Right renal cortex interstitium (tissue), 3 donors: Measurements from ENCODE around the gene DEFB132. TPM values are rescaled to one million over a fixed set of nuclear protein-coding genes. Genes with fewer than 3 reads are reported as not detected.
A peak's percentile ranks its signal among the peaks of the same experiment; 100 is the strongest.
"Not testable (repeated sequence)": the region's sequence is repeated elsewhere in the genome, so short reads cannot be mapped to it uniquely, and the experiment has no call there.

Source experiments
- DNase-seq, 3 donors: peaks; one replicate each; pipeline ENCODE4 v3.0.0-alpha.2; 2013; ENCODE audit warnings: low read depth in 3 of 3, low spot score in 2 of 3
- polyA plus RNA-seq, 3 donors: library from polyadenylated mRNA; unstranded; fragments of 120-200 nt; gene quantifications; one replicate each; pipeline ENCODE4 v1.2.1, GENCODE V29; 2013; ENCODE audit not compliant: insufficient read length in 3 of 3

Gene DEFB132, protein sequence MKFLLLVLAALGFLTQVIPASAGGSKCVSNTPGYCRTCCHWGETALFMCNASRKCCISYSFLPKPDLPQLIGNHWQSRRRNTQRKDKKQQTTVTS
- not detected for polyA plus RNA-seq

DNA sequence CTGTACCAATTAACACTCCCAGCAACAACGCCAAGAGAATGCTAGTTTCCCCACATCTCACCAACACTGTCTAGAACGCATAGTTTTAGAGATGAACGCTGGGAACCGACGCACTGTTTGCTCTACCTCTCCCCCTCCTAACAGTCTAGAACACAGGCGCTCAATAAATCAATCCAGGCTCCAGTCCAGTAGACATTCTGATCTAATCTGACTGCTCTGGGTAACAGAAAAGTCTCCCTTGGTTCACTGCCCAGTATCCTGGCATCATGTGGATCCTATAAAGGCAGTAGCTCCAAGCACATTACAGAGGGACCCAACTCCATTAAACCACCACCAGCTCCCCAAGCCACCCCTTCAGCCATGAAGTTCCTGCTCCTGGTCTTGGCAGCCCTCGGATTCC is at the start of gene DEFB132:
Gene DEFB132, plus strand, starts transcription at position 306 of the 400 bp plus-strand sequence. Its CDS starts 55 bp downstream, at position 361.
- DNase-seq = no peak

DNA sequence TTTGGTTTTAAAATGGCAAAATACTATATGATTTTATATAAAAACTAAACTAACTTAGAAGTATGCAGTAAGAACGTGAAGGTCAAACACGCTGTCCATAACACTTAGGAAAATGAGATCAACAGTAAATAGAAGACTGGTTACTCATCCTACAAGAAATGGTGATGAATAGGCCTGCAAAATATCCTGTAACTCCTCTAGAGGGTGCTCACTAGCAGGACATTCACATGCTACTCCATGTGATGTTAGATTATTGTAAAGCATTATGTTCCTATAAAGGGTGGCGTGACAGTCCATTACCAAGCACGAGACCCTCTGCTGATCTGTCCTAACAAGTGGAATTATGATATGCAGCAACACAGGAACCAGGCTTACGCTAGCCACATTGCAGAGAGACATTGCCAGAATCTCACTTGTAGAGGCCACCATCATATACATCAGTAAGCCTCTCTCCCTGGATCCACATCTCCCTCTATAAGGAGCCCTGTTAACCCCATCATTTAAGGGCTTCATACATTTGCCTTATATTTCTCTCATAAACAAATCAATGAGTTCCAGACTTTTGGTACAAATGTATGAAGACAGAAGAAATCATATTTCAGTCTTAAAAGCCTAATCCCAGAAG is 48.5 kb upstream of the DEFB132 start:
- peak in 1 of 3 donors; percentile 3 for DNase-seq

DNA sequence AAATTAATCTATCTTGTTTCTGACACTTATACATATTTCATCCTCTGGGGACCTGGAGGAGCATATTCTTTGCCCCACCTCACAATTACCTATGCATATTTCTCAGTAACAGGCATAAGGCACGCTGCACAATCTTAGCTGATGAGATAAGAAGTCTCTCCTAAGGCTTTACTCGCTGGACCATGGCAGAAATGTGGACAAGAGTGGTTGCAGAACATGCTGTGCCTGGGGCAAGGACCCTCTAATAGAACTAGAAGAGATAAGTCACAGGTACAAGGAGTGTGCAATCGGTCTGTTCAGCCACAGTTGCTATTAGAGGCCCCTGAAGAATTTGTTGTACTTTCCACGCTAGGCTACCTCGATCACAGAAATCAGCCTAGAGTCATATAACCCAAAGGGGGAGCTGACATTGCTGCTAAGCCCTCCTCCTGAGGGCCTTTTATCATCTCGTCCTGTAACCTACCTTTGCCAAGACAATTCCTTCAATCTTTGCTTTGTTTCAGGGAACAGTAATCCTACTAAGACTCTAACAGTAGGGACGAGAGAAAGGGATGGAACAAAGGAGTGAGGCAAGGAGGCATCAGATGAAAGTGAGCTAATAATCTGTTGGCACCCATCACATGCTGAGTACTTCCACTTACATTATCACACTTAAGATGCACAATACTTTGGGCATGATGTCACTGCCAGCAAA is 46.6 kb upstream of the DEFB132 start:
- DNase-seq = no peak

DNA sequence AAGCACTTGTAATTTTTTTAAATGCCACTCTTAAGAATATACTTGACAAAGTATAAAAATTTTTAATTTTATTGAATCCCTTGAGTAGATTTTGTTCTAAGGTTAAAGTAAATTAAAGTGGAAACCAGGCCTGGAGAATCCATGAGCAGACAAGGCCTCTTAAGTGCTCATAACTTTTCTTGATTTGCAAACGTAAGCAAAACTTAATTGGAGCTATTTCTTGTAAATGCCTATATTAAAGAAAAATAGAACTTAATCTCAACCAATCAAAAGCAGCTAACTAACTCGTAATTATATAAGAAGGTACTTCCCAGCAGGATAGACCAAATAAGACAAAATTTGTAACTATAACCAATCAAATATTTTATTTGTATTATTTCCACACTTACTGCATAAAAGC is 43.1 kb upstream of the DEFB132 start:
- no peak for DNase-seq

DNA sequence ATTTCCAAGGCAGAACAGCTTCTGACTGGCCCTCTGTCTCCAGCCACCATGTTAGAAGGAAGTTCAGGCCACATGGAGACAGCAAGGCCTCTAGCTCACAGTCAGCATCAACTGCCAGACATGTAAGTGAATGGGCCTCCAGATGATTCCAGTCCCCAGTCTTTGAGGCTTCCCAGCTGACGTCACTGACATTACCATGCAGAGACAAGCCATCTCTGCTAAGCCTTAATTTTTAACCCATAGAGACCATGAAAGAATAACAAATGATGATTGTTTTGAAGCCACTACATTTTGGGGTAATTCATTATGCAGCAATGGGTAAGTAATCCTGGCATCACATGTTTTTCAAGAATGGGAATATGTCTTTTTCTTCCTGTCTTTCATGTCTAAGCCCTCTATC is 41.7 kb upstream of the DEFB132 start:
- no peak for DNase-seq

DNA sequence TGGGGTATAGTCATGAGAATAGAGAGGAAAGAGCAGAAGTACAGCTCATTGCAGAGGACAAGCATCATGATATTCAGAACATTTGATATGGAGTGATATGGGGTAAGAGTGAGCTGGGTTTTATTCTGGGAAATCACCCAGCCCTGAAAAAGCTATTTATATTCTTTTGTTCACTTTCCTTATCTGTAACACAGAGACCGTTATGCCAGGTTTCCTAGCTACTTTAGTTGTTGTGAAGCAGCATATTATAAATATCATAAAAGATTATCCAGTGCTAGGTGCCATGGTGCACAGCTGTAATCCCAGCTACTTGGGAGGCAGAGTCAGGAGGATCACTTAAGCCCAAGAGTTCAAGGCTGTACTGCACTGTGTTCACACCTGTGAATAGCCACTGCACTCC is 40.3 kb upstream of the DEFB132 start:
- DNase-seq = no peak

DNA sequence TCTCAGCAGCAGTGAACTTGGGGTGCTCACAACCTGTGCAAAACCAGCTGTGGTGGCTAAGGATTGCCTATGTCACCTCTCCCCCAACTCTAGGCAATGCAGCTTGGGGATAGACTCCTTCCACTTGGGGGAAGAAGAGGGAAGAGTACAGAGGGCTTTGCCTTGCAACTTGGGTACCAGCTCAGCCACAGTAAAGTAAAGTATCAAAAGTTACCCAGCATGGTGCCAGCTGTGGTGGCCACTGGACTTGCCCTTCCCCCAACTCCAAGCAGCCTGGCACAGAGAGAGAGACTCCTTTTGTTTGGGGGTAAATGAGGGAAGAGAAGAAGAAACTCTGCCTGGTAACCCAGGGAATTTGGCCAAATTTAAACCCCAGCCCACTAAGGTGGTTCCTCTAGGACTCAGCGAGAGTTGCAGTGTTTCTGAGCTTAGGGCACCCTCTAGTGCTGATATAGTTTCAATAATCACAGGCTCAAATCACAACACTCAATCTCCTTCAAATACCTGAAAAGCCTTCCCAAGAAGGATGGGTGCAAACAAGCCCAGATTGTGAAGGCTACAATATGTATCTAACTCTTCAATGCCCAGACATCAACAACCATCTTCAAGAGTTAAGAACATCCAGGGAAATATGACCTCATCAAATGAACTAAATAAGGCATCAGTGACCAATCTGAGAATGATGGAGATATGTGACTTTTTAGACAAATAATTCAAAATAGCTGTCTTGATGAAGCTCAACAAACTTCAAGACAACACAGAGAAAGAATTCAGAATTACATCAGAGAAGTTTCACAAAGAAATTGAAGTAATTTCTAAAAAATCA is 38.0 kb upstream of the DEFB132 start:
- DNase-seq = no peak

DNA sequence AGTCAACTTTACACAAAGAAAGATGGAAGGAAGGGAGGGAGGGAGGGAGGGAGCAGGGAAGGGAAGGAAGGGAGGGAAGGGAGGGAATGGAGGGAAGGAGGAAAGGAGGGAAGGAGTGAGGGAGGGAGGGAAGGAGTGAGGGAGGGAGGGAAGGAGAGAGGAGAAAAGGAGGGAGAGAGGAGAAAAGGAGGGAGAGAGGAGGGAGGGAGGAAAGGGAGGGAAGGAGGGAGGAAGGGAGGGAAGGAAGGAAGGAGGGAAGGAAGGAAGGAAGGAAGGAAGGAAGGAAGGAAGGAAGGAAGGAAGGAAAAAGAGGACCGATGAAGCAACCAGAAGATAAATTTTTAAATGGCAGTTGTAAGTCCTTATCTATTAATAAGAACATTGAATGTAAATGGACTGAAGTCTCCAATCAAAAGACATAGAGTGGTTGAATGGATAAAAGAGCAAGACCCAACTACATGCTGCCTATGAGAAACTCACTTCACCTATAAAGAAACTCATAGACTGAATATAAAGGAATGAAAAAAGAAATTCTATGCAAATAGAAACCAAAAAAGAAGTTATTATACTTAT is 36.2 kb upstream of the DEFB132 start:
- DNase-seq = no peak

DNA sequence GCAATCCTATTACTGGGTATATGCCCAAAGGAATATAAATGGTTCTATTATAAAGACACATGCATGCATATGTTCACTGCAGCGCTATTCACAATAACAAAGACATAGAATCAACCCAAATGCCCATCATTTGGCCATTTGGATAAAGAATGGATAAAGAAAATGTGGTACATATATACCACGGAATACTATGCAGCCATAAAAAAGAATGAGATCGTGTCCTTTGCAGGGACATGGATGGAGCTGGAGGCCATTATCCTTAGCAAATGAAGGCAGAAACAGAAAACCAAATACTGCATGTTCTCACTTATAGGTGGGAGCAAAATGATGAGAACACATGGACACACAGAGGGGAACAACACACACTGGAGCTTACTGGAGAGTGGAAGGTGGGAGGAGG is 31.6 kb upstream of the DEFB132 start:
- not testable (repeated sequence) for DNase-seq

DNA sequence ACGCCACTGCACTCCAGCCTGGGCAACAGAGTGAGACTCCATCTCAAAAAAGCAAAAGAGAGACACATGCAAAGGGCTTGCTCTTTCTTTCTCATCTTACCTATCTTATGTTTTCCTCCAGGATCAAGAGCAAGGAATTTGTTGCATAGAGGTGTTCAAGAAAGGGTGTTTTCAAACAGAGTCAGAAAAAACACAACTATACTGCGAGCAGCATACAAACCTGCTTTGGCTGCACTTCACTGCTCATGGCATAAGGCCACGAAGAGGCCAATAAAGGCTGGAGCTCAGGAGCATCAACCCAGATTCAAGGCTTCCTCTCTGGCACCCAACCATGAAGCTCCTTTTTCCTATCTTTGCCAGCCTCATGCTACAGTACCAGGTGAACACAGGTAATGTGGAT is 30.6 kb upstream of the DEFB132 start, which contains the start of gene DEFB129:
Gene DEFB129, plus strand, starts transcription at position 301 of the 400 bp plus-strand sequence. Its CDS starts 31 bp downstream, at position 332.
- DNase-seq = no peak

DNA sequence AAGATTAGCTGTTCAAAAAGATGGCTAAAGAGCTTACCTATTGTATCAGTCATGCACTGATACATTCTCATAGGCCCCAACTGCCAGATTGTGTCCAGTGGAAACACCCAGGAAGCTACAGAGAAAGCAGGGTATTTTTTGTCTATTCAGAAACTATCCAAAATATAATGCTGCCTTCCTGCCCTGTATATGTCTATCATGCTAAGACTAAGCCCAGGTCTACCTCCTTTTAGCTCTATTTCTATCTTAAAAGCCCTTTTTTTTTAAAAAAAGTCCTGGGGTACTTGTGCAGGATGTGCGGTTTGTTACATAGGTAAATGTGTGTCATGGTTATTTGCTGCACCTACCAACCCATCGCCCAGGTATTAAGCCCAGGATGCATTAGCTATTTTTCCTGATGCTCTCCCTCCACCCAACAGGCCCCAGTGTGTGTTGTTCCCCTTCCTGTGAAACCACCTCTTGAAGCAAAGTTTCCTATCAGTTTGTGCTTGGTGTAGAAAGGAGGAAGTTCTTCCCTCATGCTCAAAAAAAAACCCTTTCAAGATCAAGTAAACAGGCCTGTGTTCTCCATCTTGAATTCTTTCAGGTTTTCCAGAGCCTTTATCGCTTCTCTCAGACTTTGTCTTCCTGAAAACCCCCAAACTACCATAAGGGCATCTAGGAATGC is 30.0 kb upstream of the DEFB132 start:
- no peak for DNase-seq

DNA sequence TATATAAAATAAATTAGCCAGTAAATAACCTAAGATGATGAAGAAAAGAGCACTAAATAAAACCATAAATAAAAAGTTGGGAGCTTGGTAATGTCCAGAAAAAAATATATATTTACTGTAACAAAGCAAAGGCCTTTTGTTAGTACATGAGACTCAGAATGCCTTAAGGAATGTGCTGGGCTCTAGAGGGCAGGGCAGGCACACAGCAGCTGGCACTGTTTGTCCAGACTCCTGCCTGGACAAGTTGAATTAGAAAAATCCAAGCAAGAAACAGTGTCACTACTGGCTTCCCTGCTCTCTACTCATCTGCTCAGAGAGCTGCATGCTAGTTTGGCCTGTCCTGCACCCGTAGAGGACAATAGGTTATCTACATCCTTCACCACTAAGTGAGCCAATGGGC is 21.6 kb upstream of the DEFB132 start:
- no peak for DNase-seq

DNA sequence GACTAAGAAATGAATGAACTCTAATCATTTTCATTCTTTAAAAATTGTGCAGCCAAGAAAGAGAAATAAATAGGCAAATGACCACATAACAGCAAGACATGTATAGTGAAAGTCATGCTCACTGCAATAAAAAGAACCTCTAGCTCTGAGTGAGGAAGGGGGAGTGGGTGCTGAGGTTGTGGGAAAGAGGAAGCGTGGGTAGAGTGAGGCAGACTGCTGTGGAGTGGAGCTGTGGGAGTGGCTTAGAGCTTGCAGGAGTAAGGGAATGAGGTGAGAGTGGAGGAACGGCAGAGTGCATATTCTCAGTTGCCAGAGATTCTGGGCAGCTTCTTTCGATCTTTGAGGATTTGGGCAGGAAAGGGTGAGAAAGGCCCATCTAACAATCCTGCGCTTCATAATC is 20.0 kb upstream of the DEFB132 start:
- DNase-seq = no peak

DNA sequence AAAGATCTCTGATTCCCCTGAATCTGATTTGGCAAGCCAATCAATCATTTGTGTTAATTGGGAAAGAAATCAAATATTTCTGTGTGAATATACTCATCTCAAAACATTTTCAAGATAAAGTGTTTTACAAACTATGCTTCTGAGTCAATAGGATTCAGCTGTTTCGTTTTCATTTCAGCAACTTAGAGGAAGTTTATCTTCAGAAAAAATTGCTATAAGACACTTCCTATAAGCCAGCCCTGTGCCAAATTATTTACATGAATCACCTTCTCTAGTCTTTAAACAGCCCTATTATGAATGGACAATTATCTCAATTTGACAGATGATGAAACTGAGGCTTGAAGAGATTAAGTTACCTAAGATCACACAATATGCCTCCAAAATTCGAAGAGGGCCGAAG is 19.6 kb upstream of the DEFB132 start:
- no peak for DNase-seq

DNA sequence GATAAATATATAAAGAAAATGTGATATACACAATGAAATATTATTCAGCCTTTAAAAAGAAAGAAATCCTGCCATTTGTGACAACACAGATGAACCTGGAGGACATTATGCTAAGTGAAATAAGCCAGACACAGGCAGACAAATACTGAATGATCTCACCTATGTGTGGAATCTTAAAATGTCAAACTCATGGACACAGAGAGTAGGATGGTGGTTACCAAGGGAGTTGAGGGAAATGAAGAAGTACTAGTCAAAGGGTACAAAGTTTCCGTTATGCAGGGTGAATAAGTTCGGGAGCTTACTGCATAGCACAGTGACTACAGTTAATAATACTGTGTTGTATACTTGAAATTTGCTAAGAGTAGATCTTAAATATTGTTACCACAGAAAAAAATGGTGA is 14.6 kb upstream of the DEFB132 start:
- DNase-seq = no peak

DNA sequence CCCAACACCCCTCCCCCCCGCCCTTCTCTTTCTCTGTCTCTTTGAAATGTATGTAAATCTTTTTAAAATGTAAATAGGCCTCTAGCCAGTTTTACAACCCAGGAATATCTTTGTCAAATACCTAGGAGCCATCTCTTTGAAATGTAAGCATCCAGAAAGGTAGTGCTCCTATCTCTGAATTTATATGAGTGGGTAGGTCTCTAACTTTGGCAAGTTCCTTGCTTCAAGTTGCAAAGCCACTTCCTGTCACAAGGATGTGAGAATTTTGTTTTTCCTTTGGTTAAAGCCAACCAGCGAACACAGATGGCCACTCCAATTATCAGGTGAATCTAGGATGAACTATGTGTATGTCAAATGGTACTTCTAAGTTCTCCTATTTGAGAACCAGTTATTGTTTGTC is 6.2 kb upstream of the DEFB132 start:
- DNase-seq = no peak

DNA sequence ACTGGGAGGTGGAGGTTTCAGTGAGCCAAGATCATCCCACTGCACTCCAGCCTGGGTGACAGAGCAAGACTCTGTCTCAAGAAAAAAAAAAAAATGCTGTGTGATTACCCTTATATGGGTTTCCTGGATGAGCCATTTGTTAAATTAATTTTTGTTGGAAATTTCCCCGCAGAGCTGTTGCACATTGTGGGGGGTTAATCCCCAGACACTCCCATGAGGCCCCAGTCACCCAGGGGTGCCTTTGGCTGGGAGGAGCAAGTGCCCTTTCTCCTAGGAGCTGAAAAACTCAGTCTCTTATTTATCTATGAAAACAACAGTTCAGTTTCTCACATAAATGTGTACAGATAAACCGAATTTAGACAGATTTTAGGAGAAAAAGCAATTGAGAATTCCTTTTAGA is 4.7 kb upstream of the DEFB132 start:
- DNase-seq = no peak

DNA sequence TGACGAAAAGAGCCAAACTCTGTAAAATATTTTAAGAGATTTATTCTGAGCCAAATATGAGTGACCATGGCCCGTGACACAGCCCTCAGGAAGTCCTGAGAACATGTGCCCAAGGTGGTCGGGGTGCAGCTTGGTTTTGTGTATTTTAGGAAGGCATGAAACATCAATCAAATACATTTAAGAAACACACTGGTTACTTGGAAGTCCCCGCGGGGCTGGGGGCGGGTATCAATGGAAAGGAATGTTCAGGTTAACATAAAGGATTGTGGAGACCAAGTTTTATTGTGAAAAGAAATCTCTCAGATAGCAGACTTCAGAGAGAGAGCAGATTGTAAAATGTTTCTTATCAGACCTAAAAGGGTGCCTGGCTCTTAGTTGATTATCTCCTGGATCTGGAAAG is 4.1 kb upstream of the DEFB132 start:
- DNase-seq = not testable (repeated sequence)

DNA sequence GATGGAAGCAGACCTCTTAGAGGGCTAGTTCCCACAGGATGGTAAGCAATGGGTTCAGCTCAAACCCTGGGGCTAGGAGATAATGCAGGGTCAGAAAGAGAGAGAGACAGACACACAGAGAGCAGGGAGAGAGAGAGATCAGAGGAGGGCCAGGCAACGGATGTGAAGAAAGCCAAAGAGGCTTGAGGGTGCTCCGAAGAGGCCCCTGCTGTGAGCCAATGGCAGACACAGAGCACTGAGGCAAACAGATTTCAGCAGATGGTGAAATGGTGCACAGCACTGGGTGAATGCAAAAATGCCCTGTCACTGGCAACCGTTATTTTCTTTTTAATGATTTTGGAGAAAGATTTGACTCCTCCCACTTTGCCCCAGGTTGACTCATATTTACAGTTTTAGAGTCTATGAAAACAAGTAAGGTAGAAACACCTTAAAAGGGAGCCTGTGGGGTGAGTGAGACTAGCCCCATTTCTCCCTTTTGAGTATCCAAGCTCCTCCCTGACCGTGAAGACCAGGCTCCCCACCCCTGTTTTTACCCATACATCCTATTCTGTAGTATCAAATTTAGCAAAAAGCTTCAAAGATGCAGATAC is 840 bp downstream of the DEFB132 start:
- DNase-seq = no peak

DNA sequence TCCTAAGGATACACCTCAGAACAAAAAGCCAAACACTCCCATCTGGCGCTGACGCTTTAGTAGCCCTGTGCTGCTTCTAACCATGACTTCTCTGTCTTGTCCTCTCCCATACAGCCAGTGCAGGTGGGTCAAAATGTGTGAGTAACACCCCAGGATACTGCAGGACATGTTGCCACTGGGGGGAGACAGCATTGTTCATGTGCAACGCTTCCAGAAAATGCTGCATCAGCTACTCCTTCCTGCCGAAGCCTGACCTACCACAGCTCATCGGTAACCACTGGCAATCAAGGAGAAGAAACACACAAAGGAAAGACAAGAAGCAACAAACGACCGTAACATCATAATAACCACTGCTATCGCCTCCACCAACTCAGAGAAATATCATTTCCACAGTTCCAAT is 1.4 kb downstream of the DEFB132 start:
- no peak for DNase-seq
